GM18498 (cell line): ENCODE results near the gene DAAM1.

Source experiments
- ATAC-seq: cut with Tn5 transposase; IDR thresholded peaks from one replicate; pipeline ENCODE4 v1.9.1; 2021; ENCODE audit warnings: mild to moderate bottlenecking, moderate library complexity; ENCODE audit not compliant: unreplicated experiment

The DAAM1 gene

DNA sequence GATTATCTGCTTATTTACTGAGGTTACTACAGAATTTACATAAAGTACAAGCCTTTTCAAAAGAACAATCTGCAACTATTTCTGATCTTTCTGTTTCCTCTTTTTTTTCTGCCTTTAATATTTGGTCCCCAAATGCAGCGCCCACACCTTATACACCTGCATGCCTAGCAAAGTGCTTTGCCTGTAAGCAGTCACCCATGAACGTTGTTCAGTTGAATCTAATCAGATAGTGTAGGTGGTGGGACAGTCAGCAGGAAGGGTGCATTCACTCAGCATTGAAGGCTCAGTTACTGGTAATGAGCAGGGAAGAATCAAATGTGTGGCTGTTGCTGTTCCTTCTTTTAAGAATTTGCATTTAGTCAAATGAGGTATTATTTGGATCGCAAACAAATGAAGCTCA is 168.3 kb downstream of the DAAM1 start:
- peak; percentile 70 for ATAC-seq

DNA sequence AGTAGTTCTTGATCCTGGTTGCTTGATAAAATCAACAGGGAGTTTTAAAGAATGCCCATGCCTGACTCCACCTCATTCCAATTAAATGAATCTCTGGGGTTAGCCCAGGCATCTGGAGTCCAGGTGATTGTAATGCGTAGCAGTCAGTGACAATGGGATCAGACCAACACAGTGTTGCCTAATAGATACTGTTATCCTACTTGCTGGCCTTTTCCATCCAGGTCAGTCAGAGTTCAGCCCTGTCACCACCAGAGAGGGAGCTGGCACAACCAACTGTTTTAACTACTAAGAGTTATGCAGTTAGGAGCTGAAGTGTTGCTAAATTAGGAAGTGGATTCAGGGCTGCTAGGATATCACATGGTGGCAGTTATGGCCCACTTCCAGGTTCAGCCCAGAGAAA is 169.6 kb downstream of the DAAM1 start:
- ATAC-seq = no peak

DNA sequence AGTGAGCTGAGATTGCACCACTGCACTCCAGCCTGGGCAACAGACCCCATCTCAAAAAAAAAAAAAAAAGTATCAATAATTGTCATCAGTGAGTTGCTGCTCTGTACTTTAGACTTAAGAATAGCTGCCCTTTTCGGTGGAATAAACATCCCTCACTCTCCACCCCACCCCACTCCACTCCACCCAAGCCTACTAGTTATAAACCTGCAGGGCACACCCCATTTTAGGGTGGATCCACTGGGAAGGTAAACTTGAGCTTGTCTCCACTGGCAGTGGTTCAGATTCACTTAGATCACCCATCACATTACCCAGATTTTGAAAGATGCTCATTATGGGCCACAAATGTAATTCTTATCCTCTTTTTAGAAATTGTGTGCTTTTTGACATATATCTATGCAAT is 170.3 kb downstream of the DAAM1 start:
- no peak for ATAC-seq

- ATAC-seq = no peak
These were observed 171.1 kb downstream of the DAAM1 start for GRCh38 chr14:59359431-59360124.

GRCh38 chr14:59360233-59360632 is 171.8 kb downstream of the DAAM1 start:
- ATAC-seq = no peak

DNA sequence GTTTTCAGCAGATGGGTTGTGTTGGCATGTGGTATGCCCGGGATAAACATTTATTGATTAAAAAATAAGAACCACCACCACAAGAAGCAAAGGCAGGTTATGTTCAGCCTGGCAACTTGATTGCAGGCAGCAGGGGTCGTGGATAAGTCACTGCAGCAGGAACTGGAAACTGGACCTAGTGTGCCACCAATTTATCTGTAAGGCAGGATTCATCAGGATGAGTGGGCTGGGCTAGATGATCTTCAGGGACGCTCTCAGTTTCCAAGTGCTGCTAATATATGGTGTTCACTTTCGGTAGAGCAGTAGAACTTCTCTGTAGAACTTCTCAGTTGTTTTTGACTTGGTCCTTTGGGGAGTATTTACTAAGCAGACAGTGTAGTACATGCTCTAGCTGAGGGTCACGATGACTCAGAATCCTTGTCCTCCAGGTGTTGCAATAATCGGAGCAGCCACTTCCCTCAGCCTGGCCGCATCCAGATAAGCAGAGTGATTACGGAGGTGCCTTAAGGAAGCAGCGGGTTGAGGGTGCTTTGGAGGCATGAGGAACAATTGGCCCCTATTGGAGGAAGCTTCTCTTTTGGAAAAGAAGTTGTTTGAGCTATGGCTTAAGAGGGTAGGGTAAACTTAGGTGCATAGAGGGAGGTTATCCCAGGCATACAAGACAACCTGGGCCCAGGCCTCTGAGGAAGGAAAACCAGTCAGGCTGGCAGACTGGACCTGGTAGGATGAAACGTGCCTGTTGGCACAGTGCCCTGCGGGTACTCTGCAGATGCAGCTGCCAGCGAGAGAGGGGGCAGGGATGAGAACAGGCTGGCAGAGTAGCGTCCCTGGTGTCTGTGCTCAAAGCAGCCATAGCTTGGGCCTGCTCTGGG is 172.7 kb downstream of the DAAM1 start:
- no peak for ATAC-seq

- no peak for ATAC-seq
These were observed 174.0 kb downstream of the DAAM1 start for GRCh38 chr14:59362513-59362912.

GRCh38 chr14:59363531-59364226 is 175.2 kb downstream of the DAAM1 start:
- no peak for ATAC-seq

DNA sequence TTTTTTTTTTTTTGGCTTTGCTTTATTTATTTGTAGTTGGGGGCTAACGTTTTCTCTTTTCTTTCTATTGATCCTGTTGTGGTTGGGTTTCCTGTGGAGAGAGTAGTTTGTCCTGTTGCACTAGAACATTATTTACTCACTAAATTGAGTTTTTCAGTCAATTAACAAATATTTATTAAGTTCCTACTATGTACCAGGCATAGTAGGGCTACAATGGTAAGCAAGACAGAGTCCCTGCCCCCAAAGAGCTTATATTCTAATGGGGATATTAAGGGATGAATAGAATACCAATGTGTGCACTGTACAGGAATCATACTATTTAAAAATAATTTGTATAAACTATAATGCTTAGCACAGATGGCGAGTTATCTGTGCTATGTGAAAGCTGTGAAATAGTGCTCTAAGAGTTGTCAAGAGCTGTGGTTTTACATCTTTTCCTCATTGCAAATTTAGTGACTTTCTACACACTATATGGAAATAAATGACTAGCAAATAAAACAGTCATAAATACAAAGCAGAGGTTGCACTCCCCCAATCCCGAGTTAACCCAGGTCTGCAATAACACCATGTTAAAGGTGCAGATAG is 181.8 kb downstream of the DAAM1 start:
- ATAC-seq = no peak

DNA sequence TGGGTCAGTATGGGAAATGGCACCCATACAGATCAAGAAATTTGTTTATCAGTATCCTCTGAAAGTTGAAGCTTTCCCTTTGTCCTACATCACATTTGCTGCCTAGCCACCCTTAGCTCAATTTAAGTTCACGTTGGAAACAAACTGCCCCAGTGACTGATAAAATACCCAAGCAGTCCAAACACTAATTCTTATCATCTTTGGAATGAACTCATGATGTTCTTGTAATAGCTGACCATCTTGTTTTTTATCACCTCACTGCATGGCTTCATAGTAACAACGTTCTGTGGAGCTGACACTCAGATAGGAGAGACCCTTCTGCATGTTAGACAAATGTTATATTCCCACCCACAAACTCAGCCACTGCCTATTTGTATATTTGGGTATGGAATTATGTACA is 183.3 kb downstream of the DAAM1 start:
- ATAC-seq = no peak

DNA sequence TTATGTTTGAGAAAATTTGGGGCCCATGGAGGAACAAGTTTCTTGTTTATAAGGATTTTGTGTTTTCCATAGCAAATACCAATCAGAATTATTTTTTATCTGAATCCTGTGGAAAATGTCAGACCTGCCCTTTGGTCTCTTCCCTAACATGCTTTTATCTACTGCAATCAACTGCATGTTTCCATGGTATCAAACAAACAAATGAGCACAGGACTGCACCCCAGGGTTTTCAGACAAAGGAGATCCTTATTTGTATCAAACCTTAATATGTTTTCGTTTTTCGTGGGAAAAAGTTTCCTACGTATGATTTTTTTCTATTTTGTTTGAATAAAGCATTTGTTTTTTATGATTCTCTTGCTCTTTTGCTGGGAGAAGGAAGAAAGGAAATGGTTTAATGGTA is 185.6 kb downstream of the DAAM1 start:
- ATAC-seq = no peak

GRCh38 chr14:59376686-59377085 is 188.2 kb downstream of the DAAM1 start:
- ATAC-seq = no peak

- no peak for ATAC-seq
These were observed 189.0 kb downstream of the DAAM1 start for GRCh38 chr14:59377491-59377890.

DNA sequence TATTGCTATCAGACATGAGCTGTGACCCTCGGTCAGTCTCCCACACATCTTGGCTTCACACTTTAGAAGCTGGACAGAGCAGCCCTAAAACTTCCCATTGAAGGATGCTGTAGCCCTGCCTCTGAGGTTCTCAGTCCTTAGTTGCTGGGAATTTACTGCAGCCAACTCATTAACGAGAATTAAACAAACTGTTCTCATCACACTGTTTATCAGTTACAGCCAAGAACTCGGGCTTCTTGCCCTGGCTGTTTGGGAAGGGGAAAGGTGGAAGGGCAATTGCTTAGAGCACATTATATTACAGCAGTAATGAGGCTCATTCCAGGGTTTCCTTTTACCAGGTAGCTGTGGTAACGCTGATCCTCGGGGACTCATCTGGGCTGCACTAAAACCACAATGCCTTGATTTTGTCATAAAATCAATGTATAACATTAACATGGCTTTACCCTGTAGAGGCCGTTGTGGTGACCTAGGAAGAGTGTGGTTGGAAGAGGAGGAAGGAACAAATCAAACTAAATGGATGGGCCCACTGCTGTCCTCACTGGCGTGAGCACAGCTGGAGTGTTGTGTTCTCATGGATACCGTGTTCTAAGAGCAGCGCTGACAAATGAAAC is 189.6 kb downstream of the DAAM1 start:
- no peak for ATAC-seq

DNA sequence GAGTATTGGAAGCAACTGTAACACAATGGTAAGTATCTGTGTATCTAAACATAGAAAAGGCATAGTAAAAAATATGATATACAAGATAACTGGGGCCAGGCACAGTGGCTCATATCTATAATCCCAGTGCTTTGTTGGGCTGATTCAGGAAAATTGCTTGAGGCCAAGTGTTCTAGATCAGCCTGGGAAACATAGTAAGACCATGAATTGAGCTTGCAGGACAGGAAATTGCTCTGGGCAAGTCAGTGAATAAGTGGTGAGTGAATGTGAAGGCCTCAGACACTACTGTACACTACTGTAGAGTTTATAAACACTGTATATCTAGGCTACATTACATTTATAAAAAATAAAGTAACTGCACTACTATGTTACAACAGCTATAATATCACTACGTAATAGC is 201.5 kb downstream of the DAAM1 start:
- ATAC-seq = no peak

DNA sequence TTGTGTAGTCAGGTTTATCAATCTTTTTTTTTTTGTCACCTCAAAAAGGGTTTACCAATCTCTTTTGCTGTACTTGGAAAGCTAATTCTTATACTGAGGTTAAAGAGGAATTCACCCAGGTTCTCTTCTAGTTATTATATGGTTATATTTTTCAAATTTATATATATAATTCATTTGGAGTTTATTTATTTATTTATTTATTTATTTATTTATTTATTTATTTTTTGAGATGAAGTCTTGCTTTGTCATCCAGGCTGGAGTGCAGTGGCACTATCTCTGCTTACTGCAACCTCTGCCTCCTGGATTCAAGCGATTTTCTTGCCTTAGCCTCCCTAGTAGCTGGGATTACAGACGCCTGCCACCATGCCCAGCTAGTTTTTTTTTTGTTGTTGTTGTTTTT is 202.9 kb downstream of the DAAM1 start:
- ATAC-seq = no peak

DNA sequence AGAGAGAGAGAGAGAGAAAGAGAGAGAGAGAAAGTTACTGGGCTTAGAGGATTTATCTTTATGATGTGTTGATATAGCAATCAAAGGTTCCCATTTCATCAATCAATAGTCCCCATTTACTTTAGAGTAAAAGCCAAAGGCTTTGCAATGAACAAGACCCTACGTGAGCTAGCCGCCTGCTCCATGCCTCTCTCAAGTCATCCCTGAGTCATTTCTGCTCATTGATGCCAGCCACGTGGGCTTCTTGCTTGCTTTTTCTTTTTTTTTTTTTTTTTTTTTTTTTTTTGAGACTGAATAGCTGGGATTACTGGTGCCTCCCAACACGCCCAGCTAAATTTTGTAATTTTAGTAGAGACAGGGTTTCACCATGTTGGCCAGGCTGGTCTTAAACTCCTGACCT is 205.8 kb downstream of the DAAM1 start:
- no peak for ATAC-seq

- ATAC-seq = no peak
These were observed 207.2 kb downstream of the DAAM1 start for GRCh38 chr14:59395672-59396071.

DNA sequence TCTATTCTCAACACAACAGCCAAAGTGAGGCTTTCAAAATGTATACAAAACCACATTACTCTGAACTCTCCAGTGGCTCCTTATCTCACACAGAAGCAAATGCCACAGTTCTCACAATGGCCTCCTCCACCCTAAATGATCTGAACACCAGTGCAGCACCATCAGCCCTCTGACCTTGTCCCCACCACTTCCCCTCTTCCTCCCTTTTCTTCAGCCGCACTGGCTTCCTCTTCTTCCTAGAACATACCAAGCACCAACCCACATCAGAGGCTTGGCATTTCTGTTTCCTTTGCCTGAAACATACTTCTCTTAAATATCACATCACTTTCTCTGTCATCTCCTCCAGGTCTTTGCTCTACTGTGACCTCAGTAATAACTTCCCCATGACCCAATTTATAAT is 210.4 kb downstream of the DAAM1 start:
- ATAC-seq = no peak

GRCh38 chr14:59406454-59407245 is 218.2 kb downstream of the DAAM1 start:
- ATAC-seq = no peak
